Epidermal melanocyte (primary cell): ENCODE data around the gene PDPK1.
"Not testable (repeated sequence)": the region's sequence is repeated elsewhere in the genome, so short reads cannot be mapped to it uniquely, and the experiment has no call there.

Experiments used
- DNase-seq: peaks from one replicate; pipeline ENCODE4 v3.0.0; 2011; ENCODE audit warnings: low spot score; ENCODE audit not compliant: insufficient read length

Gene PDPK1

DNA sequence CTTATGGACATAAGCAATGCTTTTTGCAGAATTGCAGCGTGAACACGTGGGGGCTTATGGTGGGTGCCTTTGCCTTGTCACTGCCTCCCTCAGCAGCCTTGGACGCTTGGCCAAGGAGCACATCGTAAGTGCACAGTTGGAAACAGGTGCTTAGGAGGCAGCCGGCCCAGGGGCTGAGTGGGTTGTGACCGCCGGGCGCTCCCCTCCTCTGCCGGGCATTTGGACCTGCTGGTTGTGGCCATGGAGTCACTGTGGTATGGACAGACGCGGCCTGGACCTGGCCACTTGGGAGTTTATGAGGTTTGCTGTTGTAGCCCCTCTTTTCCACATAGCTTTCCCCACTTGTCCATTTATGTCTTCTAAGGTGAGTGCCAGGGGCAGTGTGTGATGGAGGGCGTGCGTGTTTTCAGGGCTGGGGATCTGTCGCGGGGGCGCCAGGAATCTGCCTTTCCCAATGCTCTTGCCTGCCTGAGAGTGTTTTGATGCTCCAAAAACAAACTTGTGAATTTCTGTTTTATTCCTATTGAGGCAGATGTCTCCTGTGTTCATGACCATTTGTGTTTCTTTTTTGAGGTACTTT lies 49.2 kb downstream of the PDPK1 start:
- DNase-seq = no peak

DNA sequence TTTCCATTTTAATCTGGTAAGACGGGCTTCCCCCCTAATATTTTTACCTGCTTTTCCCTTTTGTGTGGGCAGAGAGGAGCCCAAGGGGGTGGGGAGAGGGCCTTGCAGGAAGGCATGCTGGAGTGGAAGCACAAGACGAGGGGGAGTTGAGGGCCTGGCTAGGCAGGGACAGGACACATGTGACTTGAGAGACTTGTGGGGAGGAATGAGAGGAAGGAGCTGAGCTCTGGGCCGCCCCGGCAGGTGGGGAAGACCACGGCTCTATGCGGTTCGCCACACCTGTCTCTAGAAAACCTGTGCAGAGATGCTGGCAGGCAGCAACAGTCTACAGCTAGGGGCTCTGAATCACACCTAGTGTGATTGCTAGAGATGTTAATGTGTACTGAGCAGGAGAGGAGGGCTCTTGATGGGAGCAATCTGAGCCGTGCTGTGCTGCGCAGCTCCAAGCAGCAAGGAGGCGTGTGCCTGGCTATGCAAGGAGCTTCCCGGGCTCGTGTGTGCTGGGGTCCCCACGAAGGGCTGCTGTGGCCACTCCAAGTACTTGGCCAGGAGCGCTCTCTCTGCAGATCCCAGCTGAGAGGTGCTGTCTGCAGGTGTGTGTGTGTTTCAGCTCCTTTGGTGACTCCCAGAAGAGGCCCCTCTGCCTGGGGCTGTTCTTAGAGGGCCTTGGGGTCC lies 50.2 kb downstream of the PDPK1 start:
- DNase-seq = peak; percentile 8

DNA sequence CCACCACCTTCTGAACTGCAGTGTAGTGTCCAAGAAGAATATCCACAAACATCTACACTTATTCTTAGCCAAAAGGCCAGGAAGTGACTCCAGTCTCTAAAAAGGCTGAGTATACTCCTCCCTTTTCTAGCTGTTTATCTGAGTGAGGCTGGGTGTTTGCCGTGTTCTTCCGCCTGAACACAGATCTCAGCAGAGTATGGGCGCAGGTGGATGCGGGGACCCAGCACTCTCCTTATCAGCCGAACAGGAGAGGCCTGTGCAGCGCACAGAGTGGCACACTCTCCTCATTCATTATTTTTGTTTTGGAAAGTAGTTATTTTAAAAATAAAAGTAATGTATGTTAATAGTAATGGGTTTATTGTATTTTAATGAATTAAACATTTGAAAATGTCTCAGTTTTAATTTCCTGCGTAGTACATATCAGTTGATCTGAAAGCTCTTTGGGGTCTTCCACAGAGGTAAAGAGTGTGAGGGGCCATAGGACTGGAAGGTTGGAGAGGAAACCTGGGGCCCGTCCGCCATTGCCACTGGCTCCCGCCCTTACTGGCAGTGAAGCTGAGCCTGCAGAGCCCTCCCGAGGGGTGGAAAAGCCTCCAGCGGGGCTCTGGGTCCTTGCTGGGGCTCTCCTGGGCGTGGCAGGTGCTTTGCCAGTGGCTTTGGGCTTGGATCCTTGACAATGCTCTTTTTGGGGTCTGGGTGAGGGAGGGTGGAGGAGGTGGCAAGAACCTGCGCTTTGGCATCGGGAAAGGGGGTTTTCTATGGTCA lies 53.8 kb downstream of the PDPK1 start:
- DNase-seq = peak; percentile 9

DNA sequence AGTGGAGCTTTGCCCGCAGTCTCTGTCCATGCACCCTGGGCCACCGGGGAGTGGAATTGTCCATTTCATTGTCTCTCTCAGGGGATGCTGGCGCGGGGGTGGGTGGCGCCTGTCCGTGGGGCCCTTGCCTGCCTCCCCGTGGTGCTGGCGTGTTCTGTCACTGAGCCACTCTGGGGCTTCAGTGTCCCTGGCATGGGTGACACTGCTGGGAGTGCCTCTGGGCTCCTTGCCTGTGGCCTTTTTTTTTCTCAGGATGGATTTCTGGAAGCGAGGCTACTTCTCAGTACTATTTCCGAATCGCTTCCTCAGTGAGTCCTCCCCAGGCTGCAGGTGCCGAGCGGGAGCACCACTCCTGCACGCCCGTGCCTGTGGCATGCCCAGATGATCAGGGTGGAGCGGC lies 55.0 kb downstream of the PDPK1 start:
- DNase-seq = no peak

DNA sequence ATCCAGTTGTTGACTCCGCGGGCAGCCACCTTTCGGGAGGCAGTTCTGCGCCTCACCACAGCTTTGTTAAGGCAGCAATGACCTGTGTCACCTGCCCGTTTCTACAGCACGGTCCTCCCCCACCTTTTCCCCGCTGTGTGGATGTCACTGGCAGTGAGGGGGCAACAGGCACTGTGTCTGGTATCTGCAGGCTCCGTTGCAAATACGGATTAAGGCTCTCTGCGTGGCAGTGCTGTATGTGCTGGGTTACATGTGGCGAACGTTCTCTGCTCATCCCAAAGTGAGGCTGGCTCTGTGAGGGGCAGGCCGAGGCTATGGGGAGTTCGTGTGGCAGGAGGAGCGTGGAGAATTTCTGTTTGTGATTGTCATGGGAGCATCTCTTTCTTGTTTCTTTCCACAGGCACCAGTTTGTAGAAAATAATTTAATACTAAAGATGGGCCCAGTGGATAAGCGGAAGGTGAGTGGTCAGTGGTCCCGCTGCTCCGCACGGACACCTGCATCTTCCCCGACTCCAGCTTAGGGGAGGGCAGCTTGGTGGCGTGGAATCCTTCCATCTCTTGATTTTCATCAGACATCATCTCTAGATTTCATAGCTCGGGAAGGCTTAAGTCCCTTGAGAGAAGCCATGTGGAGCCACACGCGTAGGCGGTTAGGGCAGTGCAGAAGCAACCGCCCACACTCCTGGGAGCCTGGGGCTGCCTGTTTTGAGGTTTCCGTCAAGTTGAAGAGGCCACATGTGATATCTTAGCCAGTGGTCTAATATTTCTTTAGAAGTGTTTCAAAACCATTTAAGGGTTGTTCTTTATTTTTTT lies 57.8 kb downstream of the PDPK1 start:
- DNase-seq = no peak

- DNase-seq = peak; percentile 12
Measured at GRCh38 chr16:2596747-2597559, 59.1 kb downstream of the PDPK1 start.

DNA sequence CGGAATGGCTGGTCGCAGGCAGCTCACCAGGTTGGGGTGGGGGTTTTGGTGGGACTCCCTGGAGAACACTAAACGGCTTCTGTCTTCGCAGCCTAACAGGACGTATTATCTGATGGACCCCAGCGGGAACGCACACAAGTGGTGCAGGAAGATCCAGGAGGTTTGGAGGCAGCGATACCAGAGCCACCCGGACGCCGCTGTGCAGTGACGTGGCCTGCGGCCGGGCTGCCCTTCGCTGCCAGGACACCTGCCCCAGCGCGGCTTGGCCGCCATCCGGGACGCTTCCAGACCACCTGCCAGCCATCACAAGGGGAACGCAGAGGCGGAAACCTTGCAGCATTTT lies 59.7 kb downstream of the PDPK1 start:
- DNase-seq = no peak

GRCh38 chr16:2598133-2598641 lies 60.4 kb downstream of the PDPK1 start:
- no peak for DNase-seq

- peak; percentile 9 for DNase-seq
Measured at GRCh38 chr16:2598723-2599122, 60.9 kb downstream of the PDPK1 start.

GRCh38 chr16:2599165-2599564 lies 61.3 kb downstream of the PDPK1 start:
- DNase-seq = not testable (repeated sequence)

DNA sequence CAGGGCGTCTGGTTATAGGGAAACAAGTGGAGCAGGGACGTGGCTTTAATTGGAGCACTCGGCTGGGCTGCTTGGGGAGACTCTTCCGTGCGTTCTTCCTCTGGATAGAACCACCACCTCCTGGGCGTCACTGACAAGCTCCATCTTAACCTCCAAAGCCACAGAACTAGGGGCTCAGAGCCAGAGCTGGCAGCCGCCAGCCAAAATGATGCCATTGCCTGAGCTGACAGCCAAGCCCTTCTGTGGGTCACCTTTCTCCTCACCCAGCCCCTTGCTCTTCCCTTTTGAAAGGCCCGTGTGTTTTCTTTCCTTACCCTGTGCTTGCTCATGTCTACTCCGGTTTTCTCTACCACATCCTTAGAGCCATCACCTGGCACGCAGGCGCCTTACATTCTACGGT lies 62.0 kb downstream of the PDPK1 start:
- not testable (repeated sequence) for DNase-seq

DNA sequence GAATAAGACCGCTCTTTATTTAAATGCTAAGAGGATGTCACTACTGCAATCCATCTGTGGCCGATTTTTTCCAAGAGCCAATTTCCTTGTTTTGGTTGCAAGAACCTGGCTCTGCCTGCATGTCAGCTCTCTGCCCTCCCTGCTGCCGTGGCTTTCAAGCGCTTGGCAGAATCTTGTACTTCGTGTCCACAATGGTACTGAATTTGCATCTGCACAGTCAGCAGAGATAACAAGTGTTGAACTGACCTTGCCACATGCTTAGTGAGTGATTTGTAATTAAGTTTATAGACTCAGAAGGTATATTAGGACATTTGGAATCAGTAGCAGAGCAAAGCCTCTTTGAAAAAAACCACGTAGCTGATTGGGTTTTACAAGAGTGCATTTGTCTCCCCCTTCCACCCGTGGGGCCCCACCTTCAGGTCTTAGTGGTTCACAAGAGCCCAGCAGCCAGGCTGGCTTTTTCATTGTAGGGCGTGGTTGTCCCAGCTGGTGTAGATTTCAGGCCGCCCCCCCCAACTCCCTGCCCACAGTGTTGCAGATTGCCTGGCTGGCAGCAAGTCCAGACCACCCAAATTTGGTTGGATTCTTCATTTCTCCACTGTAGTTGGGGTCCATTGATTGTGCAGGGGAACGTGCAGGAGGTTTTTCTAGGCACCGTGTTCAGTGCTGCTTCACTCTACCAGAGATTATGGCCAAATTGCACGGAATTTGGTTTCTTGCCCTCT lies 63.6 kb downstream of the PDPK1 start:
- DNase-seq = not testable (repeated sequence)

GRCh38 chr16:2602175-2602574 lies 64.4 kb downstream of the PDPK1 start:
- DNase-seq = not testable (repeated sequence)

DNA sequence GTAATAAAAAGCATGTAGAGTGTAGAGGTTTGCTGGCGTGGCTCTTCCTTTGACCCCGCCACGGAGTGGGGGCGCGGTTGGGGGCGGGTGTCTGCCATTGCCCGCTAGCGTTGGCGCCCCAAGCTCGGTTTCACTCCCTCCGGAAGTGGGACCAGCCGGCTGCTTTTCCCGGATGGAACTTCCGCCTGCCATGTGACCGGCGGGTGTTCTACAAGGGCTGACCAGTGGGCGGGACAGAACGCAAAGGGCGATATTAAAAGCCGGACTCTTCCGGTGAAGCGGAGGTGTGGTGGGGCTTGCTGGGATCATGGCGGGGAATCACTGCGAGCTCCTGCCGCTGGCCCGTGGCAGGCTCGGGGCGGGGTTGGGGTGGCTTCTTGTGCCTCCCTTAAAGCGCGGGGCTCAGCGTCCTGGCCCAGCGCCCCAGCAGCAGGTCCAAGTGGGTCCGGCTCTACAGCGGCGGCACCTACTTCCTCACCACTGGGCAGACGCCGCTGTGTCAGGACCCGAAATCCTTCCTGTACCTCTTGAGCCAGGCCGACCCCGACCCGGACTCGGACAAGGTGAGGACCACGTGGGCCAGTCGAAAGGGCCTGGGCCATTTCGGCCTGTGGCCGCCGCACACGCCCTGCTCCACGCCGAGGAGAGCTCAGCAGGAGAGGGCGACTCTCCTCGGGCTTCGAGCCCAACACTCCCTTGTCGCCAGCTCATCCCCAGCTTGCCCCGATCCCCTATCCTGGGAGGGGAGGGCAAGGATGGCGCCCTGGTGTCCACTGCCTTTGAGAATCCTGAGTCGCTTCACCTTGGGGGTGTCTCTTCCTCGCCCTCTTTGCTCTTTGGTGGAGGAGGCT lies 65.6 kb downstream of the PDPK1 start:
- peak; percentile 100 for DNase-seq

GRCh38 chr16:2604016-2604369 lies 66.2 kb downstream of the PDPK1 start:
- DNase-seq = not testable (repeated sequence)

DNA sequence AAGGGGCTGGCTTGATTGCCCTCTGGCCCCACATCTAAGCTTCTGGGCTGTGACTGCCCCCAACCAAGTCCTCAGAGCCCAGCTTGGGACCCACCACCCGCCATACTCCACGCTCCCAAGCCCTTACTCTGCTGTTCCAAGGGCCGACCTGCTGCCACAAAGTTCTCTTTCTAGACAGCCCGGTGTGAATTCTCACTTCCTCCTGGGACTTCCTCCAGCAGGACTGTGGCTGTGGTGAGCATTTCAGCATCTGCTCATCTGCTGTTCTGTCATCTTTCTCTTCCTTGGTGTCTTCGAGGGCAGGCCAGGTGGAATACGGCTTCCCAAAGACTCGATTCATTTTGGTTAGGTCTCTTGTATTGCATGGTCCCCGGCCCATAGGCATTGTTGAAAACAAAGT lies 69.0 kb downstream of the PDPK1 start:
- not testable (repeated sequence) for DNase-seq

DNA sequence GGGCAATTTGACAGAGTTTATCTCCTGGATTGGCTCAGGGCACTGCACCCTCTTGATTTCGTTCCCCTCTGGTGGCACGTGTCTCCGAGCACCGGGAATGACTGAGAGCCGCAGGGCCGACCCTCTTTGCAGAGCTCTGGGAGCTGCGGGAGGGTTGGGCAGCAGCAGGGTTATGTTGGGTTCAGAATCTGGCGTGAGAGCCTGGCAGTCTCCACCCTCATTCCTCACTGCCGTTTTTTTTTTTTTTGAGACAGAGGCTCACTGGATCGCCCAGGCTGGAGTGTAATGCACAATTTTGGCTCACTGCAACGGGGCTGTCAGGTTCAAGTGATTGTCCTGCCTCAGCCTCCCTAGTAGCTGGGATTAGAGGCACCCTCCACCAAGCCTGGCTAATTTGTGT lies 71.5 kb downstream of the PDPK1 start:
- DNase-seq = not testable (repeated sequence)

DNA sequence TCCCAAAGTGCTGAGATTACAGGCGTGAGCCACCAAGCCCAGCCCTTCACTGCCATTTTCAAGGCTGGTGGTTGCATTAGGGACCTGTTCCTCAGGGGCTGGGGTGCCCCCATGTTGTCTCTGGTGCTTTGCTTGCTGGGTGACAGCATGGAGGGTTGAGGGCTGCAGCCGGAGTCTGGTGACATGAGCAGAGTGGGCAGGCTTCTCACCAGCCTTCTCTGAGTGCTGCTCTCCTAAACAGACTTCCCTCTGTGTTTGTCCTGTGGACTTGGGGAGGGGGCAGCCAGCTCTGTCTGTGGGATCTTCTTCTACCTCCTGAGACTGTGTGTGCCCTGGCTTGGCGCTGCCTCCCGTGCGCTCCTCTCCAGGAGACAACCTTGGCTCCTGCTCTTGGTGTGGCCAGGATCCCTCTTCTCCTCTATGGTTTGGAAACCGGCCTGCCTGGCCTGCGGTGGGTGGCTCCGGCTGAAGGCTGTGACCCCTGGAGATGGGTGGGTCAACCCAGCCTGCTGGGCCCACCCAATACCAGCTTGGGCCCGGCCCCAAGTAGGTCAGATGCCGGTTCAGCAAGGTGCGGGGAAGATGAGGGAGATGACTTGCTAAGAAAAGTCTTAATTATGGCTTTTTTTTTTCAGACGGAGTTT lies 72.1 kb downstream of the PDPK1 start:
- DNase-seq = no peak
